ENCODE measurements around the gene G3BP1.
"Not testable (repeated sequence)": the region's sequence is repeated elsewhere in the genome, so short reads cannot be mapped to it uniquely, and the experiment has no call there.

The G3BP1 gene

DNA sequence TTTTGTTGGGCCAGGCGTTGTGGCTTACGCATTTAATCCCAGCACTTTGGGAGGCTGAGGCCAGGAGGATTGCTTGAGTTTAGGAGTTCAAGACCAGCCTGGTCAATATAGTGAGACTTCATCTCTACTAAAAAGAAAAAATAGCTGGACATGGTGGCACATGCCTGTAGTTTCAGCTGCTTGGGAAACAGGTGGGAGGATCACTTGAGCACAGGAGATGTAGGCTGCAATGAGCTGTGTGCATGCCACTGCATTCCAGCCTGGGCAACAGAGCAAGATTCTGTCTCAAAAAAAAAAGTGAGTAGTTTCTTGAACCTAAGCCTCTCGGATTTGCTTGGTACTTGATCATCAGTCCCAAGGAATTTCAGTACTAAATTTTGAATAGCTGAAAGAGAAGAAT lies 26.9 kb downstream of the G3BP1 start:
- no peak for DNase-seq (ENCODE audit: low read depth)

DNA sequence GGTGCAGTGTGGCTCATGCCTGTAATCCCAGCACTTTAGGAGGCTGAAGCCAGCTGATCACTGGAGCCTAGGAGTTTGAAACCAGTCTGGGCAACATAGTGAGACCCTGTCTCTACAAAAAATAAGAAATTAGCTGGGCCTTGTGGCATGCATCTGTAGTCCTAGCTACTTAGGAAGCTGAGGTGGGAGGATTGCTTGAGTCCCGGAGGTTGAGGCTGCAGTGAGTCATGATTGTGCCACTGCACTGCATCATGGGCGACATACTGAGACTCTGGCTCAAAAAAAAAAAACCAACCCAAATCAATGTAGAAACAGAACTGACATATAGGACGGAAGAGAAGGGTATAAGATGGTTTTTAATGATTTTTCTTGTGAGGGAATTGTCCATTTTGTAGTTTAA lies 27.7 kb downstream of the G3BP1 start:
- no peak for DNase-seq (ENCODE audit: low read depth)

DNA sequence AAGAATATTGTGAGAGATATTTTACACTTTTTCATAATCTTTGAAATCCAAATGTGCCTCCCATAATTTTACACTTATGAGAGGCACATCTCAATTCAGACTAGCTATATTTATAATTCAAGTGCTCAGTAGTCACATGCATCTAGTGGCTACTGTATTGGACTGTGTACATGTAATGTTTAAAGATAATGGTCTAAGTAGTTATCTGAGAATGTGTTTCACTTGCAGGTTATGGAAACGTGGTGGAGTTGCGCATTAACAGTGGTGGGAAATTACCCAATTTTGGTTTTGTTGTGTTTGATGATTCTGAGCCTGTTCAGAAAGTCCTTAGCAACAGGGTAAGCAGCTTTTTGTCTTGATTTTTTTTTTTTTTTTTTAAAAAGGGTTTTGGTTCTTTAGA lies 28.8 kb downstream of the G3BP1 start:
- DNase-seq (ENCODE audit: low read depth), result no peak

DNA sequence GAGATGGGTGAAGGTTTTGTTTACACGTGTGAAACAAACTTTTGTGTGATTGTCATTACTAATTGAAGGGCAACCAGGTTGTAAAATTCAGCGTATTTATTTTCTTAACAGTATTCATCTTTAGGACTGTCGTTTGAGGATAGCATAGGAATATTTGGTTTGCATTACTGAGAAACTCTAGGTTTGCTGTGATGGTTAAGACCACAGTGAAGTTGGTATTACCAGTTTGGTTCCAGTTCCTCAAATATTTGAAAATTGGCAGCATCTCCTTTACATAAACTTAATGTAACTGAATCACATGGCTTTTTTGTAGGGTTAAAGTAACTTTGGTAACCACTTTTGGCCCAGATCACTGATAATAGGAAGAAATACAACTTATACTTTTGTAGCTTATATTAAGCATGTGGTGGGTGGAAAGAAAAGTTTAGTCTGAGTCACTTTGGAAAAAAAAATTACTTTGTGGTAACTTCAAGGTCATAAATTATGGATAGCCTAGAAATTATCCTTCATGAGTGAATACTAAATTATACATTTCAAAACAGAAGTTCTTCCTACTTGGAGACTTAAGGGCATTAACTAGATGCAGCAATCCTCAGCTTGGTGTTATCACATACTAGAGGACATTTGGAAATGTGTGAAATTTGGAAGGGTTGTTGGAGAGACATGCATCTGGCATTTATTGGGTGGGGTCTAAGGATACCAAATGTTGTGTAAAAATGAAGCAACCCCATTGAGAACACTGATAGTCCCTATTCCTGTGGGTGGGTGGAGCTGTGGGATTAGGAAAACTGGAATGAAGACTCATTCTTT lies 33.9 kb downstream of the G3BP1 start:
- no peak for DNase-seq (ENCODE audit: low read depth)

DNA sequence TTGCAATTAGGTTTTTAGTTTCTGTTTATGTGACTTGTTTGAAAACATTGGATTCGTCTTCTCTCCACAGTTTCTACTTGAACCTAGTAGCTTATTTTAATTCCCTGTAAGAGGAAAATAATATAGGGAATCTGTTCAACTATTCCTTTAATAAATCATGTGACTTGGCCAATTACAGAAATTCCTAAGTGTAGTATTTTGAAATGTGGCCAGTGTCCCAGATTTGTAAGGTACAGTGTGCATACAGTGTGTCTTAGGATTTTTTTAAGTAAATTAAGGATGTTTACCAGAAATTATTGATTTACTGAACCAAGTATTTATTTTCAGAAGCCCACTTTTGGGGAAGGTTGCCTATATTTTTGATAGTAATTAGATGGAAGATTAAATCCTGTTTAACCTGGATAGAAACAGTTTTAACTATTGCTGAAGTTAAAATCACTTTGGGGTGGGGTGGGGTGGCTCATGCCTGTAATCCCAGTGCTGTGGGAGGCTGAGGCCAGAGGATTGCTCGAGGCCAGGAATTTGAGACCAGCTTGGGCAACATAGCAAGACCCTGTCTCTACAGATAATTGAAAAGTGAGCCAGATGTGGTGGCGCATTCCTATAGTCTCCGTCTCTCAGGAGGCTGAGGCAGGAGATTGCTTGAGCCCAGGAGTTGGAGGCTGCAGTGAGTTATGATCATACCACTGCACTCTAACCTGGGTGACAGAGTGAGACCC lies 36.9 kb downstream of the G3BP1 start:
- DNase-seq (ENCODE audit: low read depth), result no peak

DNA sequence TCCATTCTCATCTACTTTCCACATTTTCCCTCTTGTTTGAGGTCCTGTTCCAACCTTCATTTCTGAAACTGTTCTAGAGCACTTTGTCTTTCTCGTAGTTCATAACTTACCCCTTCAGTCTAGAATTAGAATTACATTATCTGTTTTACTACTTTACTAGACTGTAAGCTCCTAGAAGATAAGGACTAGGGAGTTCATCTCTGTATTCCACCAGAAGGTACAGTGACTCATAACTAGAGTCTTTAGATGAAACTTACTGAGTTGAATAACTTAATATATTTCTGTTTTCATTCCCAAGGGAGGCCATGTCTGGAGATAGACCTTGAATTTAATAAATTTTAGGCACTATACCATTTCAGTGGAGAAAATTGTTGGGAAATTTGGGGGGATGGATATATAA lies 38.7 kb downstream of the G3BP1 start:
- DNase-seq (ENCODE audit: low read depth), result no peak

DNA sequence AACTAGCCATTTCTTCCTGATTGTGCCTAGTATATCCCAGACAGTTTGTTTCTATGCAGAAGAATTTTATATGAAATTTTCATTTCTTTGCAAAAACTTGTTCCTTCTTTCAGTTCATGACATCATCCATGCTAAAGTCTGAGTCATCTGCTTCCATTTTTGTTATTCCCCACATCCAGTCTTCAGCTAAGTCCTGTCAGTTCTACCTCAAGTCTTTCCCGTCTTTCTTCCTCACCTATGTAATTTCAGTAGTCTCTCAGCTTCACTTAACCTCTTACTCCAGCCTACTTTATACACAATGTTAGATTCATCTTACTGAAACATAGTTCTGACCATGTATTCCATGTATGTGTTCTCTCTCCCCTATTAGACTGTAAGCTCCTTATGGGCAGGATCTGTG lies 39.1 kb downstream of the G3BP1 start:
- no peak for DNase-seq (ENCODE audit: low read depth)

DNA sequence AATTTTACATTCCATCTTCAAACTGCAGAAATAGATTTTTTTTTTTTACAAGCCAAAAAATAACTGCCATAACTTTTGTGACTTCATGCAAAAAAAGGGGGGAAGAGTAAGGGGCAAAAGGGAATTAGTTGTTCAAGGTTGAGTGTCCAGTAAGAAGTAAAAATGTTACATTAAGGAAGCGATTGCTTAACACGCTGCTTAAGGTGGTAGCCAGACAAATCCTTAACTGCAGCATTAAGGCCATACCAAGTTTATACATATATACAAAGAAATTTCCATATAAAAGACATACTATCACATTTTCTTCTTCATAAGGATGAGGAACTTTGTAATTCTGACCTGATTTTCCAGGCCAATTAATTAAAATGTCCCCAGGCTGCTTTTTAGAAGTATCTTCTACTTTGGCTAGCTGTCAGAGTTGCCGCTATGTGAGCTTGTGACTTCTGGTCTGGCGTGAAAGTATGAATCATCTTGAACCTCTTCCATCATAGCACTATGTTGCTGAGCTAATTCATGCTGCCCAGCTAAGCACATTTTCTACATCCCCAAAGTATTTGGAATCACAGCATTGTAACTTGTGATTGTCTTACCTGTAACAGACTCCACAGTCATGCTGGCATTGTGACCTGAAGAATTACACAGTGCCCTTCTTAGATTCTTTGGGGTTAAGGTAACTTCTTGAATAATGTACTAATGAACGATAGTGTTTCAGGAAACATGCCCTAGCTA lies 40.0 kb downstream of the G3BP1 start:
- DNase-seq (ENCODE audit: low read depth), result no peak

DNA sequence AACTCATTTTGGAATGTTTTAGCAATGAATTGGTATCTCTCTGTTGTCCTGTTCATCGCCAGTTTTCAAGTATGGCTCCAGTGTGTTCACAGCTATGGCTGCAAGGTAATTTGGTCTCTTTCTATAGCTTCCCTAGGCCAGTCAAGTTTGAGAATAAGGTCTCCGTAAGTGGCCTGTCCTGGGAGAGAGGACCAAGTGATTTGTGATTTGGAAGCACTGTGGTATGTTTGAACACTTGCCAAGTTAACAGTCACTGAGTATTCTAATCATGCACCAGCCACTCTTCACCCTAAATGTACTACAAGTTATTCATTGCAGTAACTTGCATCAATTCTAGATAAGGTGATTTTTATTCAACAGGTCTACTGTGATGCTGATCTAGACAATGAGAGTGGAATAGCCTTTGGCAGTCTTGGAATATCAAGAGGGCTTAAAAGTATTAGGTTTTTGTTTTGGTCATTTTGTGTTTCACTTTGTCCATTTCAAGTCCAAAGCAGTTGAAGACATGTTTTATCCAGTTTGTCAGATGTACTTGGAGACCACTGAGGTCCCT lies 41.1 kb downstream of the G3BP1 start:
- no peak for DNase-seq (ENCODE audit: low read depth)

DNA sequence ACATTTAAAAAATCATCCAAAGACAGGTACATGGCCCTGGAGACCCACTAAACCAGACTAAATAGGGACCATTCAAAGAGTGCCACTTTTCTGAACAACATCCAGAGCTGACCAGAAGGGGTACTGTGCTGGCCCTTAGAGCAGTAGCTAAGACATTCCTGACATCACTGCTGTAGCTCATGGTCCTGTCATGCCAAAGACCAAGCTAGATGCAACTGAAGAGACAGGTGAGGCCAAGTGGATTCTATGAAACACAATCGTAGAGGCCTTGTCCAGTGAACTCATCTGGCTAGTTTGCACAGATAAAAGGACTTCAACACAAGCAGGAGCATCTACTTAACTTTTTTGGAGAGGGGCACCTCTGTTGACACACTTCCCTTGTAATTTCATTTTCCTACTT lies 43.3 kb downstream of the G3BP1 start:
- no peak for DNase-seq (ENCODE audit: low read depth)

DNA sequence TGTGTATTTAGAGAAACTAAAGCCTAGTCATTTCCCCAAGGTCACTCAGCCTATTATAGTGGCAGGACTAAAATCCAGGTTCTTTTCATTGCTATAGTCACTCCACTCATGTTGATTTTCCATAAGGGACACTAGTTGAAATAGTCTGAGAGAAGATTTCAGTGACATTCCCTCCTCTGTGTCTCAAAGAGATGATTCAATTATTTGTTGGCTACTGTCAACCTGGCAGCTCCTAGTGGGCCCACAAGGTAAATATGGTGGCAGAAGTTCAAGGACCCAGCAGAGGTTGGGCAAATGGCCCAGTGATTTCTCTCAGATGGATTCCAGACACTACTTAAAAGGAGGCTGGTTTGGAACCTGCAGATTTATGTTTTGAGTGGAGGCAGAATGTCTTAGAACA lies 48.1 kb downstream of the G3BP1 start:
- no peak for DNase-seq (ENCODE audit: low read depth)

DNA sequence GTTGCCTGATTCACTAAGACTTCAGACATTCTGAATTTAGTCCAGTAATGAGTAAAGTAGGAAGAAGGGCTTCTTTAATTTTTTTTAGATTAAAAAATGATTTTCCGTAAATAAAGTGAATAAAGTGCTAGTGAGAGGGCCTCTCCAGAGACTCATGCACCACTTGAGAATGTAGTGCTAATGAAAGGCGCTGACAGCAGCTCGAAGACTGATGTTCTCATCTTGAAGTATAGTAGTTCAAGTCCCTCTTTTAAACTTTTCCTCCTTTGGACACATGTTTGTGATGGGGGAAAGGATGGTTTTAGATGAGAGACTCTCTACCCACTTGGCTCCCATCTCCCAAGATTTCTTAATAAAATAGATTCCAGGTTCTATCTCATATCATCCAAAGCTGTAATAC lies 48.5 kb downstream of the G3BP1 start:
- no peak for DNase-seq (ENCODE audit: low read depth)

DNA sequence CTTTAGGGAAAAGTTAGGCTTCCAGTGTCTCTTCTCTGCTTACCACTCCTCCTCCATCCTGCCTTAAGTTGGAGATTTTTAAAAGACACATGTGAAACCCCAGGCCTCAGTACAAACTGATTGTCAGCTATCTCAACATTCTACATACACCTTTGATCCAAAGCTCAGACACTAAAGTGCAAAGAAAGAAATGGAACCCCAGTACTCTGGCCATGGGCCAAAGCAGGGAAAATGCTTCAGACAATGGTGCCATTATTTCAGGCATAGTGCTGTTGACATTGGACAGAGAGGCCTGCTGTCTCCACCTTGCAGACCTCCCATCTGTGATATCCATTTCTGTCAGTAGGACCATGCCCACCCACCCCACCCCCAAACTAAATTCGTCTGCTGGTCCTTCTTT lies 49.1 kb downstream of the G3BP1 start:
- DNase-seq (ENCODE audit: low read depth), result no peak

DNA sequence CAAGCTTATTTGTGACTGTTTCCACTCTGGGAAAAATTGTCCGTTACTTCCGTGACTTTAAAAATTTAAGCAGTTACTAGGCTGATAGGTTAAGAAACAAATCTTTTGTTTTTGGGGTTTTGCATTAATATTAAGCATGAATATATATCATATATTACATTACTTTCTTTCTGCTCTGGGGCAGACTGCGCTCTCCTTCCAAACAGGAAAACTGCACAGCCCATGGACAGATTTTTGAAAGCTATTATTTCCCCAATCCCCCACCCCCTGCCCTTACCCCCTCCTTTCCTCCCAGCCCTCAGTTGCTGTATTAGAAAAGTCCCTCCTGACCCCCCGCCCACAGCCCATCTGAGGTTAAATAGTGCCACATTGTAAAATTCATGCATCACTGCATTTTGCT lies 50.4 kb downstream of the G3BP1 start:
- no peak for DNase-seq (ENCODE audit: low read depth)

DNA sequence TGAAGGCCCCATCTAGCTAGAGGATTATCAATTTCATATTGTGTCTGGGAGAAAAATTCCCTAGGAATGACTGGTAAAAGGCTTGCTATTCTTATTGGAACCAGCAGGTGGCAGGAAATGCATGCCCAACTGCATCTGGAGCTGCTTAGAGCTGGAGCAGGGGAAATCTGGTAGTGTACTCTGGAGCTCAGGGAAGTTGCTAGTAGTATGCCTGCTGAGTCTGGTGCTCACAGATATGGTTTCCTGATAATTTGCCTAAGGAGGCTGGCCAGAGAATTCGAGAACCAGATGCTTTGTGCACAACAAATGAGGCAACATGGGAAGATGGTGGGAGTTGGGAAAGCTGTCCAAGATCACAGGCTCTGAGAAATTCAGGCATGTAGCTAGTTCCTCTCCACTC lies 53.7 kb downstream of the G3BP1 start:
- no peak for DNase-seq (ENCODE audit: low read depth)

DNA sequence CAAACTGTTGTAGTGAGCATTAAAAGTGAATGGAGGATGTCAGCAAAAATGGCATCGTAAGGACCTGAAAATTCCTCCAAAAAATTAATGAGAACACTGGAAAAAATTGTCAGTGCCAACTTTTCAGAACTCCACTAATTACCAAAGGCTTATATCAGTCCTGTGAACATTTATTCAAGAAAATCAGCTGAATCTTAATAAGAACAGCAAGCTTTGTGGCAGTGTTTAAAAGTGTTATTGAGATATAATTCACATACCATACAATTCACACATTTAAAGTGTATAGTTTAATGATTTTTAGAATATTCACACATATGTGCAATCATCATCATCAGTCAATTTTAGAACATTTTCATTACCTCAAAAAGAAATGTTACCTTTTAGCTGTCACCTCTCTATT lies 57.6 kb downstream of the G3BP1 start:
- no peak for DNase-seq (ENCODE audit: low read depth)

DNA sequence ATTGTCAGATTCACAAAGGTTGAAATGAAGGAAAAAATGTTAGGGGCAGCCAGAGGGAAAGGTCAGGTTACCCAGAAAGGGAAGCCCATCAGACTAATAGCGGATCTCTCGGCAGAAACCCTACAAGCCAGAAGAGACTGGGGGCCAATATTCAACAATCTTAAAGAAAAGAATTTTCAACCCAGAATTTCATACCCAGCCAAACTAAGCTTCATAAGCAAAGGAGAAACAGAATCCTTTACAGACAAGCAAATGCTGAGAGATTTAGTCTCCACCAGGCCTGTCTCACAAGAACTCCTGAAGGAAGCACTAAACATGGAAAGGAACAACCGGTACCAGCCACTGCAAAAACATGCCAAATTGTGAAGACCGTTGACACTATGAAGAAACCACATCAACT lies 61.1 kb downstream of the G3BP1 start:
- DNase-seq (ENCODE audit: low read depth), result not testable (repeated sequence)

DNA sequence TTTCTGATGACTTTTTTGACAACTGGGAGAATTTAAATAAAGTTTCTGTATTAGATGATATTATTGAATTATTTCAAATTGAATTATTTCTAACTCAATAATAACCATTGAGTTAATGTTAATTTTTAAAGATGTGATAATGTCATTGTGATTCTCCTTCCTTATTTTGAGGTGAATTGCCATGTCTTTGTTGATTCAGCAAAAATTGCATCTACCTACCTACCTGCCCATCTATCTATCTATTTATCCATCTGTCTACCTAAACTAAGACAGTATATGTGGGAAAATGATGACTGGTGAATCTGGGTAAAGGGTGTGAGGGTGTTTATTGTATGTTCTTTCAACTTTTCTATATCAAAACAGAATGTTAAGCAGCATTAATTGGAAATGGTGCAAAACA lies 75.0 kb downstream of the G3BP1 start:
- DNase-seq (ENCODE audit: low read depth), result no peak

DNA sequence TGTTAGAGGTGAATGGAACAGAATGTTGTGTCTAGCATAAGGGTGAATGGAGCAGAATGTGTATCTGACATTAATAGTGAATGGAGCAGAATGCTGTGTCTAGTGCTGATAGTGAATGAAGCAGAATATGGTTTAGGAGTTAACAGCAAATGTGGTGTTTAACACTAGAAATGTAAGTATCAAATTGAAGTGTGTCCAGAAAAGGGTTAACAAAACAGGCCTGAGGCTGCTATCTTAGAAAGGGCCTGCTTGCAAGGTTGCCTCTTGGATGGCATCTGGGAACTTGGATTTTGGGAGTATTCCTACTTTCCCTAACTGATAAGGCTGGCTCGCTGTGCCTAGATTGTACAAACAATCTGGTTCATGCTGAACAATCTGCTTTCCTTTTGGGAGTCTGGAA lies 76.1 kb downstream of the G3BP1 start:
- DNase-seq (ENCODE audit: low read depth), result no peak

DNA sequence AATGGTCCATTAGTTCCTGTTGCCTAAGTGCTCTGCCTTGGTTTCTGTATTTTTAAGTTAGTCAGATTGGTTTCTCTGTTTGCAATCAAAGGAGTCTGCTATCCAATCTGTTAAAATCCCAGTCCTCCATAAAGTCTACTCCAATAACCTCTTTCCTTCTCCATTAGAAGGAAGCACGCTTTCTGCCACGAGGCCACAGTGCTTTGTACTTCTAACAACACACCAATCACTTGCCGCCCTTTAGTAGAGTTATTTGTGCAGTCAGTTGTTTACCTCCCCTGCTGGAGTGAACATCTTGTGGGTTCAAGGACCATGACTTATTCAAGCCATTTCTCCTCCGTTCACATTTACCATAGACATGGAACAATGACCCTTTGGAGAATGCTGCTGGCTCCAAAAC lies 83.9 kb downstream of the G3BP1 start:
- DNase-seq (ENCODE audit: low read depth), result no peak

DNA sequence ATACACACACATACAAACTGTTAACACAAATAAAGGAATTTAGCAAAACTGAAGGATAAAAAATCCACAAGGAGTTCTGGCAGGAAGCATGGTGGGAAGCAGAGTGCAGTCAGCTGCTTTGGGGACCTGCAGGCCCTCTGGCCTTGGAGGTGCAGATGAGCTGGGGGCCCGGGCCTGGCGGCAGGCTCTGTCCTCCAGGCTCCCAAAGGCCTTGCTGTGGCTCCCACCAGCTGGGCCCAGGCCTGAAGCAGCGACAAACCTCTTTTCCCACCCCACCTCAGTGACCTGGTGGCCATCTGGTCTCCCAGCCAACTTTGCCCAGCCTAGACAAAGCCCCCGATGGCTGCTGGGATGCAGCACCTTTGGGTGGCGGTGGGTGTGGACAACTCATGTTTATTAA lies 85.1 kb downstream of the G3BP1 start:
- no peak for DNase-seq (ENCODE audit: low read depth)

DNA sequence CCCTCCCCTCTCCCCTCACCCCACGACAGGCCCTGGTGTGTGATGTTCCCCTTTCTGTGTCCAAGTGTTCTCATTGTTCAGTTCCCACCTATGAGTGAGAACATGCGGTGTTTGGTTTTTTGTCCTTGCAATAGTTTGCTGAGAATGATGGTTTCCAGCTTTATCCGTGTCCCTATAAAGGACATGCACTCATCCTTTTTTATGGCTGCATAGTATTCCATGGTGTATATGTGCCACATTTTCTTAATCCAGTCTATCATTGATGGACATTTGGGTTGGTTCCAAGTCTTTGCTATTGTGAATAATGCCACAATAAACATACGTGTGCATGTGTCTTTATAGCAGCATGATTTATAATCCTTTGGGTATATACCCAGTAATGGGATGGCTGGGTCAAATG lies 89.1 kb downstream of the G3BP1 start:
- DNase-seq (ENCODE audit: low read depth), result not testable (repeated sequence)

All from activated T-helper 1 cell treated with Interleukin-2 at 50 U/mL for 16 hours (primary cell).